NCI-H1105 treated with DMSO at 0.1 percent for 48 hours (cell line): ENCODE data around the gene ARFGAP2.

Experiments used
- DNase-seq: peaks from one replicate; lab custom pipeline; 2025; lab: John Stamatoyannopoulos, UW

ARFGAP2 gene

GRCh38 chr11:47187723-47188122 is 11.0 kb upstream of the ARFGAP2 start:
- no peak for DNase-seq

GRCh38 chr11:47186700-47187695 is 10.3 kb upstream of the ARFGAP2 start:
- no peak for DNase-seq

- peak; percentile 35 for DNase-seq
Observed at GRCh38 chr11:47186076-47186699, 9.5 kb upstream of the ARFGAP2 start, which contains the start of gene PACSIN3. TSS of gene PACSIN3 (minus strand) at chr11:47186434. CDS start at chr11:47182727, 3,707 bp downstream.

- DNase-seq, result peak; percentile 32
Observed at GRCh38 chr11:47185305-47186075, 8.8 kb upstream of the ARFGAP2 start.

- no peak for DNase-seq
Observed at GRCh38 chr11:47184711-47185304, 8.1 kb upstream of the ARFGAP2 start.

- DNase-seq, result no peak
Observed at GRCh38 chr11:47183969-47184368, 7.3 kb upstream of the ARFGAP2 start.

GRCh38 chr11:47183031-47183856 is 6.6 kb upstream of the ARFGAP2 start:
- no peak for DNase-seq

GRCh38 chr11:47182380-47182779 is 5.7 kb upstream of the ARFGAP2 start:
- no peak for DNase-seq

GRCh38 chr11:47181271-47181670 is 4.6 kb upstream of the ARFGAP2 start:
- no peak for DNase-seq

- no peak for DNase-seq
Observed at GRCh38 chr11:47180006-47180787, 3.5 kb upstream of the ARFGAP2 start.

GRCh38 chr11:47179655-47179991 is 2.9 kb upstream of the ARFGAP2 start:
- DNase-seq, result peak; percentile 26

GRCh38 chr11:47178737-47179654 is 2.3 kb upstream of the ARFGAP2 start:
- no peak for DNase-seq

GRCh38 chr11:47178316-47178715 is 1.6 kb upstream of the ARFGAP2 start:
- DNase-seq, result no peak

GRCh38 chr11:47177846-47178245 is 1.2 kb upstream of the ARFGAP2 start:
- DNase-seq, result no peak

GRCh38 chr11:47177229-47177845 is 658 bp upstream of the ARFGAP2 start:
- DNase-seq, result peak; percentile 79

GRCh38 chr11:47175746-47176327 is 842 bp downstream of the ARFGAP2 start:
- DNase-seq, result no peak

GRCh38 chr11:47172740-47173336 is 3.8 kb downstream of the ARFGAP2 start:
- DNase-seq, result no peak

GRCh38 chr11:47171856-47172255 is 4.8 kb downstream of the ARFGAP2 start:
- no peak for DNase-seq
